Neural progenitor cell (in vitro differentiated cells): ENCODE data around the gene PF4V1. TPM values are rescaled to one million over a fixed set of nuclear protein-coding genes. Genes with fewer than 3 reads are reported as not detected.

ENCODE experiments used
- DNase-seq: peaks from one replicate; pipeline ENCODE4 v3.0.0-alpha.2; 2016; ENCODE audit warnings: low spot score
- H2AFZ ChIP-seq: fragments of 200-600 bp; sonication (generic); replicated peaks from 2 replicates; pipeline ENCODE4 v1.6.1; 2016; ENCODE audit warnings: antibody characterized with exemption
- H3F3A ChIP-seq: fragments of 200-600 bp; sonication (generic); 2 replicates; pipeline ENCODE4 v1.6.1; 2016; ENCODE audit warnings: antibody characterized with exemption, low read depth
- H3K27ac ChIP-seq: fragments of 200-600 bp; sonication (generic); 2 replicates; pipeline ENCODE4 v1.5.1; 2016; ENCODE audit warnings: mild to moderate bottlenecking
- H3K27me3 ChIP-seq: fragments of 200-600 bp; sonication (generic); 2 replicates; pipeline ENCODE4 v1.6.1; 2016; ENCODE audit warnings: mild to moderate bottlenecking, moderate library complexity
- H3K36me3 ChIP-seq: fragments of 200-600 bp; sonication (generic); 2 replicates; pipeline ENCODE4 v1.5.1; 2016
- H3K4me1 ChIP-seq: fragments of 200-600 bp; sonication (generic); 2 replicates; pipeline ENCODE4 v1.6.1; 2016; ENCODE audit warnings: mixed run types
- H3K4me2 ChIP-seq: fragments of 200-600 bp; sonication (generic); 2 replicates; pipeline ENCODE4 v1.6.1; 2016
- H3K4me3 ChIP-seq: fragments of 200-600 bp; sonication (generic); 2 replicates; pipeline ENCODE4 v1.5.1; 2016
- H3K79me2 ChIP-seq: fragments of 200-600 bp; sonication (generic); 2 replicates; pipeline ENCODE4 v1.6.1; 2016; ENCODE audit warnings: low read depth
- H3K9ac ChIP-seq: fragments of 200-600 bp; sonication (generic); 2 replicates; pipeline ENCODE4 v1.6.1; 2016
- H3K9me3 ChIP-seq: fragments of 200-600 bp; sonication (generic); 2 replicates; pipeline ENCODE4 v1.5.1; 2016; ENCODE audit warnings: low read depth
- H4K20me1 ChIP-seq: fragments of 200-600 bp; sonication (generic); 2 replicates; pipeline ENCODE4 v1.6.1; 2016; ENCODE audit warnings: low read depth
- H3K27ac Mint-ChIP-seq: 3 replicates; pipeline ENCODE4 v1.8.0; 2021; ENCODE audit warnings: mixed read lengths
- H3K27me3 Mint-ChIP-seq: 2 replicates; pipeline ENCODE4 v1.8.0; 2022; ENCODE audit warnings: low read depth, mild to moderate bottlenecking, inconsistent platforms, moderate library complexity, mixed read lengths; ENCODE audit not compliant: insufficient read depth
- H3K36me3 Mint-ChIP-seq: 3 replicates; pipeline ENCODE4 v1.8.0; 2021; ENCODE audit warnings: mixed read lengths
- H3K4me1 Mint-ChIP-seq: 3 replicates; pipeline ENCODE4 v1.8.0; 2021; ENCODE audit warnings: mixed read lengths
- H3K4me3 Mint-ChIP-seq: 3 replicates; pipeline ENCODE4 v1.8.0; 2021; ENCODE audit warnings: mild to moderate bottlenecking, moderate library complexity, mixed read lengths
- H3K9me3 Mint-ChIP-seq: 3 replicates; pipeline ENCODE4 v1.8.0; 2020; ENCODE audit warnings: mixed read lengths
- CTCF ChIP-seq: fragments of 200-600 bp; sonication (generic); IDR thresholded peaks from 2 replicates; pipeline ENCODE4 v1.5.1; 2017; ENCODE audit warnings: antibody characterized with exemption, mild to moderate bottlenecking
- EZH2 ChIP-seq: fragments of 200-600 bp; sonication (generic); IDR thresholded peaks from 2 replicates; pipeline ENCODE4 v1.6.1; 2017; ENCODE audit warnings: antibody characterized with exemption, mild to moderate bottlenecking, moderate library complexity
- EZH2phosphoT487 ChIP-seq: fragments of 200-600 bp; sonication (generic); IDR thresholded peaks from 2 replicates; pipeline ENCODE4 v1.6.1; 2017; ENCODE audit warnings: antibody characterized with exemption
- total RNA-seq: library from RNA; depleted of rRNA; stranded (reverse); fragments of >200 nt; gene quantifications from 2 replicates; pipeline ENCODE4 v1.2.3, GENCODE V29; 2015; ENCODE audit warnings: low replicate concordance

Gene PF4V1
- total RNA-seq, 1 donor from 2014 or later: not detected

- no peak overlapping the region for H3K4me3 ChIP-seq
- H3K4me3 Mint-ChIP-seq: no peak overlapping the region
Observed at GRCh38 chr4:73822389-73822788, 30.7 kb upstream of the PF4V1 start.

GRCh38 chr4:73822812-73823504 lies 30.1 kb upstream of the PF4V1 start:
- peaks cover 10% of the 10 kb centered on the region for H3K9me3 Mint-ChIP-seq
- Histone ChIP-seq H3K27me3 (no peaks in the 10 kb centered on the region), H3K36me3 (peaks cover 3% of the 10 kb centered on the region), H3K4me3 (no peak overlapping the region), H2AFZ (no peak overlapping the region), H3K4me2 (no peak overlapping the region), H3K4me1 (no peaks in the 10 kb centered on the region), H3K9ac (no peak overlapping the region), H3K27ac (no peak overlapping the region), H3K9me3 (no peaks in the 10 kb centered on the region), H4K20me1 (no peaks in the 10 kb centered on the region), H3F3A (no peaks in the 10 kb centered on the region), H3K79me2 (no peaks in the 10 kb centered on the region)
- H3K4me3 Mint-ChIP-seq: no peak overlapping the region
- H3K27me3 Mint-ChIP-seq: no peaks in the 10 kb centered on the region
- DNase-seq: no peak
- TF ChIP-seq EZH2phosphoT487 (no peak), CTCF (no peak), EZH2 (no peak)
- H3K36me3 Mint-ChIP-seq: no peaks in the 10 kb centered on the region
- H3K27ac Mint-ChIP-seq: no peak overlapping the region
- H3K4me1 Mint-ChIP-seq: no peaks in the 10 kb centered on the region

More at GRCh38 chr4:73822389-73822788, 30.7 kb upstream of the PF4V1 start:
- H3K4me1 ChIP-seq: no peaks in the 10 kb centered on the region
- H3K27me3 ChIP-seq: no peaks in the 10 kb centered on the region
- no peaks in the 10 kb centered on the region for H3K79me2 ChIP-seq
- Mint-ChIP-seq H3K27me3 (no peaks in the 10 kb centered on the region), H3K4me1 (no peaks in the 10 kb centered on the region), H3K27ac (no peak overlapping the region), H3K36me3 (no peaks in the 10 kb centered on the region), H3K9me3 (peaks cover 6% of the 10 kb centered on the region)
- H3F3A ChIP-seq: no peaks in the 10 kb centered on the region
- H3K27ac ChIP-seq: no peak overlapping the region
- TF ChIP-seq EZH2 (no peak), EZH2phosphoT487 (no peak), CTCF (no peak)
- H3K9ac ChIP-seq: no peak overlapping the region
- H4K20me1 ChIP-seq: no peaks in the 10 kb centered on the region
- no peaks in the 10 kb centered on the region for H3K36me3 ChIP-seq
- H2AFZ ChIP-seq: no peak overlapping the region
- no peak overlapping the region for H3K4me2 ChIP-seq
- H3K9me3 ChIP-seq: no peaks in the 10 kb centered on the region
- no peak for DNase-seq

GRCh38 chr4:73823760-73824159 lies 29.3 kb upstream of the PF4V1 start:
- peaks cover 4% of the 10 kb centered on the region for H3K36me3 ChIP-seq
- no peaks in the 10 kb centered on the region for H3K4me1 ChIP-seq
- H3K9ac ChIP-seq: no peak overlapping the region
- no peak overlapping the region for H3K4me2 ChIP-seq
- no peaks in the 10 kb centered on the region for H3K27me3 Mint-ChIP-seq
- no peaks in the 10 kb centered on the region for H3K27me3 ChIP-seq
- no peak overlapping the region for H2AFZ ChIP-seq
- H3K4me1 Mint-ChIP-seq: no peaks in the 10 kb centered on the region
- H3K27ac ChIP-seq: no peak overlapping the region
- H3F3A ChIP-seq: no peaks in the 10 kb centered on the region
- TF ChIP-seq EZH2phosphoT487 (no peak), CTCF (no peak), EZH2 (no peak)
- no peaks in the 10 kb centered on the region for H4K20me1 ChIP-seq
- H3K79me2 ChIP-seq: no peaks in the 10 kb centered on the region
- no peaks in the 10 kb centered on the region for H3K36me3 Mint-ChIP-seq
- peaks cover 12% of the 10 kb centered on the region for H3K9me3 Mint-ChIP-seq
- no peak overlapping the region for H3K4me3 ChIP-seq
- DNase-seq: no peak
- H3K27ac Mint-ChIP-seq: no peak overlapping the region
- H3K4me3 Mint-ChIP-seq: no peak overlapping the region
- no peaks in the 10 kb centered on the region for H3K9me3 ChIP-seq
